Upper lobe of left lung (tissue), 6 donors: ENCODE measurements around the gene SYT6. TPM values are rescaled to one million over a fixed set of nuclear protein-coding genes. Genes with fewer than 3 reads are reported as not detected.

Experiments used
- ATAC-seq, 2 donors: fragments of 200-7000 bp; cut with Tn5 transposase; one replicate each; pipeline ENCODE4 v1.9.1; 2022; ENCODE audit warnings: mild to moderate bottlenecking in 2 of 2, moderate library complexity in 2 of 2; ENCODE audit not compliant: low FRiP score in 2 of 2
- DNase-seq, 2 donors: peaks; one replicate each; pipeline ENCODE4 v3.0.0-alpha.2; 2019 to 2020
- H3K27ac ChIP-seq, 4 donors: fragments of 200-600 bp; sonication (generic); one replicate each; pipeline ENCODE4 v1.5.1; 2016 to 2019
- H3K27me3 ChIP-seq, 4 donors: fragments of 200-600 bp; sonication (generic); one replicate each; pipeline ENCODE4 v1.5.1; 2017 to 2019
- H3K36me3 ChIP-seq, 4 donors: fragments of 200-600 bp; sonication (generic); one replicate each; pipeline ENCODE4 v1.5.1; 2016 to 2019
- H3K4me1 ChIP-seq, 4 donors: fragments of 200-600 bp; sonication (generic); one replicate each; pipeline ENCODE4 v1.5.1; 2018 to 2019
- H3K4me3 ChIP-seq, 4 donors: fragments of 200-600 bp; sonication (generic); one replicate each; pipeline ENCODE4 v1.5.1; 2017 to 2019; ENCODE audit warnings: mild to moderate bottlenecking in 2 of 4, moderate library complexity in 1 of 4
- H3K9me3 ChIP-seq, 4 donors: fragments of 200-600 bp; sonication (generic); one replicate each; pipeline ENCODE4 v1.5.1; 2018 to 2019
- CTCF ChIP-seq, 6 experiments: fragments of 450-650 bp in 4 of 6; fragments of 200-600 bp in 2 of 6; sonication (generic) in 2 of 6; IDR thresholded peaks; one replicate each; pipeline ENCODE4 v1.5.1; 2016 to 2019; ENCODE audit warnings: antibody characterized with exemption in 6 of 6
- EP300 ChIP-seq, 4 donors: sonication (generic); formaldehyde crosslinking; IDR thresholded peaks; one replicate each; pipeline ENCODE4 v1.5.1; 2017; ENCODE audit warnings: antibody characterized with exemption in 4 of 4, control low read depth in 2 of 4
- POLR2A ChIP-seq, 4 donors: fragments of 450-650 bp; IDR thresholded peaks; one replicate each; pipeline ENCODE4 v1.5.1; 2016 to 2017; ENCODE audit warnings: antibody characterized with exemption in 4 of 4, mild to moderate bottlenecking in 2 of 4
- POLR2AphosphoS5 ChIP-seq, 2 donors: sonication (generic); formaldehyde crosslinking; IDR thresholded peaks; one replicate each; pipeline ENCODE4 v1.5.1; 2017; ENCODE audit warnings: antibody characterized with exemption in 2 of 2
- WGBS, 2 donors: methylation state at CpG; one replicate each; pipeline ENCODE4 v1.1.5; 2017 to 2018; 5-methylcytosine and 5-hydroxymethylcytosine counted together
- total RNA-seq, 6 donors: library from RNA; depleted of rRNA in 4 of 6; stranded (reverse); fragments of >200 nt in 4 of 6; gene quantifications; one replicate each; pipeline versions ENCODE4 v1.1.0 to v1.2.1, GENCODE V29; 2016 to 2021
- donor health status: DM: no; HTN: no; CAD: no; lungs with moderate emphysema.
- donor health status: DM: no; HTN: yes; CAD: no; lungs with severe emphysema.

The SYT6 gene
- total RNA-seq, 6 donors from 2014 or later = 0.07 TPM; not detected in 5

GRCh38 chr1:114107474-114108435, 45.9 kb downstream of the SYT6 start:
- Histone ChIP-seq H3K4me1 (no peaks in the 10 kb centered on the region), H3K27me3 (no peaks in the 10 kb centered on the region), H3K27ac (no peak overlapping the region), H3K36me3 (no peaks in the 10 kb centered on the region), H3K9me3 (no peaks in the 10 kb centered on the region), H3K4me3 (no peak overlapping the region)
- ATAC-seq (no peak), DNase-seq (no peak)
- 68 to 86% methylated on average over 6 to 7 of the region's 7 CpGs for WGBS, 2 donors
- TF ChIP-seq POLR2AphosphoS5 (IDR thresholded peaks at IDR 0.05) (no peak), EP300 (IDR thresholded peaks at IDR 0.05) (no peak)

- no peak overlapping the region for H3K4me3 ChIP-seq
- 71 to 72% methylated on average over 9 to 14 of the region's 14 CpGs for WGBS, 2 donors
- no peaks in the 10 kb centered on the region for H3K4me1 ChIP-seq
- H3K36me3 ChIP-seq = no peaks in the 10 kb centered on the region
- DNase-seq (peak in 1 of 2 donors; percentile 35), ATAC-seq (no peak)
- no peaks in the 10 kb centered on the region for H3K27me3 ChIP-seq
- TF ChIP-seq POLR2A (IDR thresholded peaks at IDR 0.05) (no peak), CTCF (IDR thresholded peaks at IDR 0.05) (no peak), EP300 (IDR thresholded peaks at IDR 0.05) (no peak), POLR2AphosphoS5 (IDR thresholded peaks at IDR 0.05) (no peak)
- no peak overlapping the region for H3K27ac ChIP-seq
- H3K9me3 ChIP-seq = no peaks in the 10 kb centered on the region
Observed at GRCh38 chr1:114105421-114105979, 48.2 kb downstream of the SYT6 start.

GRCh38 chr1:114104949-114105348, 48.7 kb downstream of the SYT6 start:
- DNase-seq (no peak), ATAC-seq (no peak)
- no peaks in the 10 kb centered on the region for H3K4me1 ChIP-seq
- H3K9me3 ChIP-seq = no peaks in the 10 kb centered on the region
- WGBS, 2 donors = 80 to 93% methylated on average over 3 of the region's 3 CpGs
- no peaks in the 10 kb centered on the region for H3K36me3 ChIP-seq
- TF ChIP-seq CTCF (IDR thresholded peaks at IDR 0.05) (no peak), EP300 (IDR thresholded peaks at IDR 0.05) (no peak), POLR2A (IDR thresholded peaks at IDR 0.05) (no peak), POLR2AphosphoS5 (IDR thresholded peaks at IDR 0.05) (no peak)
- H3K27ac ChIP-seq = no peak overlapping the region
- H3K27me3 ChIP-seq = no peaks in the 10 kb centered on the region
- H3K4me3 ChIP-seq = no peak overlapping the region

- Histone ChIP-seq H3K4me3 (no peak overlapping the region), H3K27ac (no peak overlapping the region), H3K27me3 (no peaks in the 10 kb centered on the region), H3K9me3 (no peaks in the 10 kb centered on the region), H3K4me1 (no peaks in the 10 kb centered on the region), H3K36me3 (no peaks in the 10 kb centered on the region)
- ATAC-seq = no peak
- DNase-seq = no peak
- TF ChIP-seq POLR2A (IDR thresholded peaks at IDR 0.05) = no peak
- no peak for TF ChIP-seq POLR2AphosphoS5 (IDR thresholded peaks at IDR 0.05)
- no peak for TF ChIP-seq EP300 (IDR thresholded peaks at IDR 0.05)
- no peak for TF ChIP-seq CTCF (IDR thresholded peaks at IDR 0.05)
- WGBS, 2 donors = 73 to 74% methylated on average over 2 of the region's 2 CpGs
Observed at GRCh38 chr1:114103992-114104391, 49.7 kb downstream of the SYT6 start.

GRCh38 chr1:114102136-114102535, 51.5 kb downstream of the SYT6 start:
- no peaks in the 10 kb centered on the region for H3K9me3 ChIP-seq
- 78 to 91% methylated on average over 2 of the region's 2 CpGs for WGBS, 2 donors
- ATAC-seq = no peak

More at GRCh38 chr1:114102136-114102535, 51.5 kb downstream of the SYT6 start:
- H3K27ac ChIP-seq = no peak overlapping the region
- no peaks in the 10 kb centered on the region for H3K27me3 ChIP-seq
- H3K36me3 ChIP-seq = no peaks in the 10 kb centered on the region
- no peak for DNase-seq
- TF ChIP-seq POLR2AphosphoS5 (IDR thresholded peaks at IDR 0.05) (no peak), CTCF (IDR thresholded peaks at IDR 0.05) (no peak), POLR2A (IDR thresholded peaks at IDR 0.05) (no peak)
- no peak overlapping the region for H3K4me3 ChIP-seq
- H3K4me1 ChIP-seq = no peaks in the 10 kb centered on the region
